T47D (cell line): ENCODE results near the gene IL34.

ENCODE experiments used
- DNase-seq, 2 experiments: peaks; one replicate each; pipeline versions ENCODE4 v3.0.0 to v3.0.0-alpha.2; 2011 to 2012; ENCODE audit warnings: low read depth in 1 of 2, low spot score in 1 of 2
- JUND ChIP-seq: IDR thresholded peaks from 2 replicates; pipeline ENCODE4 v1.6.1; 2012; ENCODE audit warnings: low read depth
- in situ Hi-C: cut with HindIII; loops from 2 replicates; pipeline ENCODE4 v1.10.0; 2016; ENCODE audit warnings: low sequenced_read_pairs, low pct_unique_long_range_greater_than_20kb

The IL34 gene

DNA sequence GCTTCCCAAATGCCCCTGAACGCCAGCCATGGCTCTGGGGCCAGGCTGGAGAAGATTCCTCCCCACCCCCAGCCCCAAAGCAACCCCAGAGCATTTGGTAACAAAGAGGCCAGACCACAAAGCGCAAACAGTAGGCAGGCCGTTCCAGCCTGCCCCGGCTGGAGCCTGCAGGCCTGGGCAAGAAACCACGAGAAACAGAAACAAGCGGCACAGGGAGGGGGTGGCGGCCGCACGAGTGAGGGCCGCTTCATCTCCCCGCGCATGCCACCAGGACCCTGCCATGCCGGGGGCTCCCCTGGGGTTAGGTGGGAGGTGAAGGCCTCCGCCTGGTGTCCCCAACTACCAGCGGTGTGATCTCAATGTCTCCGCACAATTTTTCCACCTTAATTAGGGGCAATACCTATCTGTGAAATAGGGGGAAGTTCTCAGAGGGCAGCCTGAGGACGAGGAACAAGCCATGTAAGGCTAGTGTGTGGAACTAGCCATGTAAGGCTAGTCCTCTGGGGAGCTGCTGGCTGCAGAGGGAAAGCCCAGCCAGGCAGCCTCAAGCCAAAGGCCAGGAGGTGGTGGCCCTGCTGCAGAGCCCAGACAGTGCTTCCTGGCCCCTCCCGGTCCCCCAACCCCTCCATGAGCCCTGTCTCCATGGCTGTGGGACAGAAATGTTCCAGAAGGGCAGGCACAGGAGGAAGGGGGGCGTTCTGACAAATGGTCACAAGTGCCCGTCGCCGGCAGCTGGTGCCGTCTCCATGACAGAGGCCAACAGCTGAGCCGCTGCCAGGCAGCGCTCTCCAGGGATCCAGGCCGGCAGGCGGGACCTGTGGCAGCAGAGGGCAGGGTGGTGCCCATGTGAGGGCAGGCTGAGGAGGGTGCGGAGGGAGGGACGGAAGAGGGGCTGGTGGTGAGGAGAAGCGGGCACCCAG, 54.0 kb downstream of the IL34 start:
- TF ChIP-seq JUND: no peak
- no peak for DNase-seq
- in situ Hi-C loops: no loop called here

DNA sequence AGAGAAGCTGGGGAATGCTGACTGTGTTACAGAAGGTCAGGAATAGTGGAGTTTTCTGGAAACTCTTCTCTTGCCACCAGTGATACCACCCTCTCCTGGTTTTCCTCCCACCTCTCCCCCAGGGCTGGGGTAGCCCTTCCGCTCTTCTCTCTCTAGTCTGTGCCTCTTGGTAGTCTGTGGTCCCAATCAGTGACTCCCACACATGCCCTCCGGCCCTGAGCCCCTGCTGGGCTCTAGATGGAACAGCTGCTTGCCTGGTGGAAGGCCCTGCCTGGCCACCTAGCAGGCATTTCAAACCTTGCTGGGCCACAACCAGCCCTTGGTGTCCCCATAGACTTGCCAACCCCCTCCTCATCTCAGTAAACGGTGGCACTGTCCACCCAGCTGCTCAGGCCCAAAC, 54.7 kb downstream of the IL34 start:
- TF ChIP-seq JUND: no peak
- in situ Hi-C loops: no loop called here
- DNase-seq: no peak

GRCh38 chr16:70701596-70701995, 55.2 kb downstream of the IL34 start:
- DNase-seq: no peak
- in situ Hi-C loops: no loop called here
- TF ChIP-seq JUND: no peak

DNA sequence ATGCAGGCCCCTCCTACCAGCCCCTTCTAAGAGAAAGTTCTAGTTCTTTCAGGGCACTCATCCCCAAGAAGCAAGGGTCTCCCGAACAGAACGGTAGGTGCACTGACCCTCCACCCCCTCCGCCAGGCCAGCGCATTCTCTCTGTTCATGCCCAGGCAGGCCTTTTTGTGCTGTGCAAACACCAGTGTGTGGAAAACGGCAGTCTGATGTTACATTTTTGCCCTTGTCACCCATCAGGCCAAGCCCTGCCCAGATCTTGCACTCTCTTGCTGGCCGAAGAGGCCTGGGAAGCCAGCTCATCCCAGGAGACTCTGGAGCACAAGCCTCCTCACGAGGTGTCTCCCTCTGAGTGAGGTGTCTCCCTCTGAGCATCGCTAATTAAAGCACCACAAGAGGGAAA, 55.6 kb downstream of the IL34 start:
- no peak for TF ChIP-seq JUND
- in situ Hi-C loops: no loop called here
- no peak for DNase-seq

GRCh38 chr16:70702624-70703023, 56.3 kb downstream of the IL34 start:
- DNase-seq: no peak
- in situ Hi-C loops: no loop called here
- no peak for TF ChIP-seq JUND

GRCh38 chr16:70703041-70703834, 56.9 kb downstream of the IL34 start:
- in situ Hi-C loops: no loop called here
- no peak for TF ChIP-seq JUND
- DNase-seq: no peak

- DNase-seq: no peak
- in situ Hi-C loops: no loop called here
- no peak for TF ChIP-seq JUND
These were observed 57.5 kb downstream of the IL34 start for GRCh38 chr16:70703835-70704381.

DNA sequence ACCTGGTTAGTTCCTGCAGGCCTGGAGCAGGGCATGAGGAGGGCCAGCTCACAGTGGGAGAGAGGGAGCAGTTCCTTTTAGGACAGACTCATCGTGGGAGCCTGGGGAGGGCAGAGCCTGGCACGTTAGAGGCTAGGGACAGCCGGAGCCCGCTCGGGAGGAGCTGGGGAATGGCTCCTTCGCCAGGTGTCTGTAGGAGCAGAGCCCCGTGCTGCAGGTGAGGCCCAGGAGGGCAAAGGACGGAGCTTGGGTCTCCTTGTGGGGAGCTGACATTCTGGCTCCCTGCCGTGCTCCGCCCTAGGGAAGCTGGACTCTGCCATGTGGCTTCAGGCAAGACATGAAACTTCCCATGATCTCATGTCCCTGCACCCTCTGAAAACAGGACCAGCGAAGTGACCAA, 58.2 kb downstream of the IL34 start:
- in situ Hi-C loops: no loop called here
- no peak for DNase-seq

DNA sequence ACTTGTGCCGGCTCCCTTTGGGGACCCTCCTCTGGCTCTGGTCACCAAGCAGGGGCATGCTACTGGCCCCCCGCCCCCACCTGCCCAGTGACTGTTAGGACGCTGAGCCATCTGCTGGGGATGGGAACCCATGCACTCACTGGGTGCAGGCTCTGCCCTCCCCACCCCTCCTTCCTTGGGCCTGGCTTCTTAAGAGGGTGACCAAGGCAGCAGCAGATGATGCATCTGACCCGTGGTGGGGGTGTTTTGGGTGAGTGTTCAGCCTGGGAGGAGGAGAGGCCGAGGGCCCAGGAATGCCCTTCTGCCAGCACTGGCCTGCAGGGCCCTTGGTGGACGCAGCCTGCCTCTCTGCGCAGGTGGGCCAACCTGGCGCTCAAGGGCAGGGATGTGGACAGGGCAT, 58.7 kb downstream of the IL34 start:
- no peak for DNase-seq
- TF ChIP-seq JUND: no peak
- in situ Hi-C loops: no loop called here

More for the DNA sequence above, 58.2 kb downstream of the IL34 start:
- no peak for TF ChIP-seq JUND

DNA sequence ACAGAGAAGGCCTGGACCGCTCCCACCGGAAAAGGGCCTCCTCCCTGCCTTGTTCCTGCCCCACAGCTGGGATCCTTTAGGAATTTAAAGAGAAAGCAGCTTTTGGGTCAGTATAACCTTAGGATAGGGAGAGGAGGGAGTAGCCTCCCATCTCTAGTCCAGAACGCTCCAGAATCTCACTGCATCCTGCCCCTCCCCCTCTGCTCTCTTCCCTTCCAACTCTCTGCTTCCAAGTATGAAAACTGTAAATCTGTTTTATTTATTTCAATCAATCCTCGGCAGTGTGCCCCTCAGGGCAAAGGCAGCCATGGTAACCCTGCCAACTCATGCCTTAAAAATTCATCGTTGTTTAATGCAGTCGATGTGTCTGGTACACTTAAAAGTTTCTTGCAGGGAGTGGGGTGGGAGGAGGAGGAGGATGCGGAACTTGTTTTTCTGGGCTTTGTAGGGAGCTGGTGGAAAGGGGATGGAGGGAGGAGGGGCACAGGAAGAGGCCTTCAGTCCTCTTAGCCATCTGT, 60.6 kb downstream of the IL34 start:
- TF ChIP-seq JUND: no peak; the same call in 1 of the 2 replicates
- in situ Hi-C loops: no loop called here
- DNase-seq: peak; percentile 73 to 87

GRCh38 chr16:70708366-70709246, 62.2 kb downstream of the IL34 start:
- in situ Hi-C loops: no loop called here
- TF ChIP-seq JUND: no peak
- no peak for DNase-seq

DNA sequence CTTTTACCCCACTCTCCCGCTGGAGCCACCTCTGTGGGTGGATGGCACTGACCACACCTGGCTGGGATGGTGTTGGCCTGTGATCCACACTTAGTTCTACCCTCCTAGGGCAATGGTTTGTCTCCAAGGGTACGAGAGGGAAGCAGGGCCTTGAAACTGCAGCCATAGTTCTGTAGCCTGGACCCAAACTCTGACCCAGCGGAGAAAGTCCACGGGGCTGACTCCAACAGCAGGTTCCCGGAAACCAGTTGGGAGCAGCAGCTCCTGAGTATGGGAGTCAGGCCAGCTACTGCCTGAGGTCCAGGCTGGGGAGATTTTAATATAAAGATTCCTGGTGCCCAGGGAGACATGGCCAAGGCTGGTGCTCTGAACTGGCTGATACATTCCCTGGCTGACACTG, 63.1 kb downstream of the IL34 start:
- TF ChIP-seq JUND: no peak
- no peak for DNase-seq
- in situ Hi-C loops: no loop called here
